Upper lobe of right lung (tissue), 1 donor: ENCODE data around the gene ZNF142. TPM values are rescaled to one million over a fixed set of nuclear protein-coding genes. Genes with fewer than 3 reads are reported as not detected.
A peak's percentile ranks its signal among the peaks of the same experiment; 100 is the strongest.

Source experiments
- ATAC-seq: fragments of 200-7000 bp; cut with Tn5 transposase; one replicate; pipeline ENCODE4 v1.9.1; 2020; ENCODE audit warnings: mild to moderate bottlenecking, moderate library complexity
- DNase-seq: peaks from one replicate; pipeline ENCODE4 v3.0.0-alpha.2; 2020
- H3K27ac ChIP-seq: fragments of 200-600 bp; one replicate; pipeline ENCODE4 v1.8.0; 2022
- H3K27me3 ChIP-seq: fragments of 200-600 bp; one replicate; pipeline ENCODE4 v1.8.0; 2022; ENCODE audit warnings: mild to moderate bottlenecking
- H3K36me3 ChIP-seq: fragments of 200-600 bp; one replicate; pipeline ENCODE4 v1.8.0; 2022
- H3K4me1 ChIP-seq: fragments of 200-600 bp; one replicate; pipeline ENCODE4 v1.8.0; 2022
- H3K4me3 ChIP-seq: fragments of 200-600 bp; one replicate; pipeline ENCODE4 v1.8.0; 2022; ENCODE audit warnings: mild to moderate bottlenecking
- H3K9me3 ChIP-seq: fragments of 200-600 bp; one replicate; pipeline ENCODE4 v1.8.0; 2022
- CTCF ChIP-seq: fragments of 200-600 bp; IDR thresholded peaks from one replicate; pipeline ENCODE4 v1.8.0; 2022; ENCODE audit warnings: antibody characterized with exemption
- intact Hi-C: fragments of 100-400 bp; cut with DNase I; formaldehyde crosslinking; loops from one replicate; pipeline ENCODE4 v1.11.0; 2022
- total RNA-seq: library from RNA; stranded (reverse); fragmentation: NEBNext Ultra II Directional; extraction: Animal tissue kit (Norgen Biotek cat#: 25700); gene quantifications from one replicate; pipeline ENCODE4 v1.2.1, GENCODE V29; 2021
- donor health status: DM: no; HTN: yes; CAD: no; lungs with severe emphysema.

The ZNF142 gene
- total RNA-seq, 1 donor from 2014 or later = 18.3 TPM

- no peak overlapping the region for H3K4me3 ChIP-seq
- no peak for TF ChIP-seq CTCF
- ATAC-seq (no peak), DNase-seq (no peak)
- H3K4me1 ChIP-seq = peaks cover 14% of the 10 kb centered on the region
- no peak overlapping the region for H3K27ac ChIP-seq
- intact Hi-C loops = no loop called here
- H3K27me3 ChIP-seq = no peaks in the 10 kb centered on the region
- peaks cover 67% of the 10 kb centered on the region for H3K36me3 ChIP-seq
- H3K9me3 ChIP-seq = no peaks in the 10 kb centered on the region
Measured at GRCh38 chr2:218662377-218662776, 3.0 kb upstream of the ZNF142 start.

GRCh38 chr2:218659988-218660358 lies 550 bp upstream of the ZNF142 start:
- peak overlapping the region; percentile 71 for H3K27ac ChIP-seq
- H3K4me1 ChIP-seq = peaks cover 14% of the 10 kb centered on the region
- H3K9me3 ChIP-seq = no peaks in the 10 kb centered on the region
- ATAC-seq (no peak), DNase-seq (no peak)
- H3K36me3 ChIP-seq = peaks cover 63% of the 10 kb centered on the region
- H3K27me3 ChIP-seq = no peaks in the 10 kb centered on the region
- H3K4me3 ChIP-seq = peak overlapping the region; percentile 98
- intact Hi-C loops = no loop called here
- TF ChIP-seq CTCF = no peak

- peak; percentile 55 for ATAC-seq
- intact Hi-C loops = no loop called here
- H3K9me3 ChIP-seq = no peaks in the 10 kb centered on the region
- TF ChIP-seq CTCF = peak; percentile 40
- peak overlapping the region; percentile 98 for H3K4me3 ChIP-seq
- no peak for DNase-seq
- H3K27me3 ChIP-seq = no peaks in the 10 kb centered on the region
- H3K36me3 ChIP-seq = peaks cover 63% of the 10 kb centered on the region
- H3K27ac ChIP-seq = peak overlapping the region; percentile 71
- peaks cover 14% of the 10 kb centered on the region for H3K4me1 ChIP-seq
Measured at GRCh38 chr2:218658671-218659257, 659 bp downstream of the ZNF142 start.

- intact Hi-C loops = no loop called here
- Histone ChIP-seq H3K4me3 (no peak overlapping the region), H3K4me1 (peaks cover 14% of the 10 kb centered on the region), H3K9me3 (no peaks in the 10 kb centered on the region), H3K36me3 (peaks cover 70% of the 10 kb centered on the region), H3K27me3 (no peaks in the 10 kb centered on the region), H3K27ac (no peak overlapping the region)
- ATAC-seq (no peak), DNase-seq (no peak)
- no peak for TF ChIP-seq CTCF
Measured at GRCh38 chr2:218655751-218656150, 3.7 kb downstream of the ZNF142 start.

GRCh38 chr2:218648787-218649100 lies 10.7 kb downstream of the ZNF142 start:
- ATAC-seq = no peak
- DNase-seq = no peak
- H3K9me3 ChIP-seq = no peaks in the 10 kb centered on the region
- H3K36me3 ChIP-seq = peaks cover 98% of the 10 kb centered on the region
- no peaks in the 10 kb centered on the region for H3K4me1 ChIP-seq
- intact Hi-C loops = no loop called here
- TF ChIP-seq CTCF = no peak
- H3K27me3 ChIP-seq = no peaks in the 10 kb centered on the region
- no peak overlapping the region for H3K27ac ChIP-seq
- H3K4me3 ChIP-seq = no peak overlapping the region
